Heart left ventricle (tissue), 13 donors: ENCODE measurements around the gene SPCS3.

Source experiments
- POLR2A ChIP-seq, 2 donors: fragments of 450-650 bp; IDR thresholded peaks; one replicate each; pipeline ENCODE4 v1.6.1; 2017; ENCODE audit warnings: antibody characterized with exemption in 2 of 2, mild to moderate bottlenecking in 2 of 2, moderate library complexity in 2 of 2
- TF ChIP-seq, protein P1 (sequence below), 12 donors: fragments of 200-600 bp; sonication (generic) in 4 of 12; IDR thresholded peaks; one replicate each; pipeline versions ENCODE4 v1.5.0 to v1.8.0; 2018 to 2022; ENCODE audit warnings: antibody characterized with exemption in 12 of 12, mild to moderate bottlenecking in 5 of 12
- donor health status: ischemic (EF 13 %, LVEDD 7.1; RV severe dilation, severe dysfunction).
- donor health status: DM: no; HTN: yes; CAD: no.
- donor health status: DM: no; HTN: no; CAD: no.
- donor health status: ischemic (EF 25% LVEDD 6.9; RV normal size, moderate dysfunction).
- donor health status: ischemic (EF 25% LVEDD 5.7; RV mildly dilated, moderate dysfunction).
- donor health status: ischemic (EF 35%, LVEDD 5.7; RV mildly dilated, moderate dysfunction).
- donor health status: nonischemic (EF 11% LVEDD 7.7; RV severe dilation, severe dysfunction).
- donor health status: DM: yes; HTN: yes; CAD: no.
- donor health status: PGD.
- donor health status: ischemic (EF 29% LVEDD 5.4; RV normal size, mild dysfunction).
- donor health status: nonischemic (EF 23%, LVEDD 6.1; RV moderate dilation, normal function).

- TF ChIP-seq, protein P1, sequence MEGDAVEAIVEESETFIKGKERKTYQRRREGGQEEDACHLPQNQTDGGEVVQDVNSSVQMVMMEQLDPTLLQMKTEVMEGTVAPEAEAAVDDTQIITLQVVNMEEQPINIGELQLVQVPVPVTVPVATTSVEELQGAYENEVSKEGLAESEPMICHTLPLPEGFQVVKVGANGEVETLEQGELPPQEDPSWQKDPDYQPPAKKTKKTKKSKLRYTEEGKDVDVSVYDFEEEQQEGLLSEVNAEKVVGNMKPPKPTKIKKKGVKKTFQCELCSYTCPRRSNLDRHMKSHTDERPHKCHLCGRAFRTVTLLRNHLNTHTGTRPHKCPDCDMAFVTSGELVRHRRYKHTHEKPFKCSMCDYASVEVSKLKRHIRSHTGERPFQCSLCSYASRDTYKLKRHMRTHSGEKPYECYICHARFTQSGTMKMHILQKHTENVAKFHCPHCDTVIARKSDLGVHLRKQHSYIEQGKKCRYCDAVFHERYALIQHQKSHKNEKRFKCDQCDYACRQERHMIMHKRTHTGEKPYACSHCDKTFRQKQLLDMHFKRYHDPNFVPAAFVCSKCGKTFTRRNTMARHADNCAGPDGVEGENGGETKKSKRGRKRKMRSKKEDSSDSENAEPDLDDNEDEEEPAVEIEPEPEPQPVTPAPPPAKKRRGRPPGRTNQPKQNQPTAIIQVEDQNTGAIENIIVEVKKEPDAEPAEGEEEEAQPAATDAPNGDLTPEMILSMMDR (IDR thresholded peaks at IDR 0.05), result no peak
- TF ChIP-seq POLR2A (IDR thresholded peaks at IDR 0.05), result no peak
Observed at GRCh38 chr4:176359590-176359989, 39.8 kb downstream of the SPCS3 start.
